T-helper 9 cell (primary cell): ENCODE measurements around the gene NAXD.
"Not testable (repeated sequence)": the region's sequence is repeated elsewhere in the genome, so short reads cannot be mapped to it uniquely, and the experiment has no call there.

ENCODE experiments used
- DNase-seq: peaks from one replicate; pipeline ENCODE4 v3.0.0-alpha.2; 2020

The NAXD gene

GRCh38 chr13:110597041-110597689 lies 18.2 kb upstream of the NAXD start:
- DNase-seq, result no peak

GRCh38 chr13:110600261-110600819 lies 15.0 kb upstream of the NAXD start:
- DNase-seq, result no peak

- DNase-seq, result no peak
These were observed 14.4 kb upstream of the NAXD start for GRCh38 chr13:110600980-110601379.

- DNase-seq, result no peak
These were observed 10.2 kb upstream of the NAXD start for GRCh38 chr13:110605132-110605531.

GRCh38 chr13:110606281-110606680 lies 9.1 kb upstream of the NAXD start:
- not testable (repeated sequence) for DNase-seq

- no peak for DNase-seq
These were observed 7.6 kb upstream of the NAXD start for GRCh38 chr13:110607675-110608224.

GRCh38 chr13:110610955-110611595 lies 4.3 kb upstream of the NAXD start:
- no peak for DNase-seq

- no peak for DNase-seq
These were observed 382 bp upstream of the NAXD start for GRCh38 chr13:110615005-110615321.

- no peak for DNase-seq
These were observed 1.1 kb downstream of the NAXD start for GRCh38 chr13:110616103-110617101.

- no peak for DNase-seq
These were observed 2.2 kb downstream of the NAXD start for GRCh38 chr13:110617321-110618072.

GRCh38 chr13:110618167-110618566 lies 2.8 kb downstream of the NAXD start:
- DNase-seq, result no peak

- DNase-seq, result no peak
These were observed 3.4 kb downstream of the NAXD start for GRCh38 chr13:110618780-110619179.

- no peak for DNase-seq
These were observed 5.3 kb downstream of the NAXD start for GRCh38 chr13:110620596-110620995.

- no peak for DNase-seq
These were observed 9.7 kb downstream of the NAXD start for GRCh38 chr13:110624766-110625756.

- DNase-seq, result no peak
These were observed 10.5 kb downstream of the NAXD start for GRCh38 chr13:110625771-110626321.

- DNase-seq, result no peak
These were observed 11.2 kb downstream of the NAXD start for GRCh38 chr13:110626521-110626920.

- no peak for DNase-seq
These were observed 12.0 kb downstream of the NAXD start for GRCh38 chr13:110627351-110627750.

- no peak for DNase-seq
These were observed 12.6 kb downstream of the NAXD start for GRCh38 chr13:110627761-110628476.

GRCh38 chr13:110628477-110628793 lies 13.1 kb downstream of the NAXD start:
- no peak for DNase-seq
